HEK293 (cell line): ENCODE data around the gene HDAC2.
A peak's percentile ranks its signal among the peaks of the same experiment; 100 is the strongest.

ENCODE experiments used
- GLIS1 ChIP-seq: fragments of 450-650 bp; formaldehyde crosslinking; IDR thresholded peaks from 2 replicates; pipeline ENCODE4 v1.5.1; 2016; ENCODE audit warnings: missing biosample characterization, missing genetic modification characterization
- GLIS2 ChIP-seq: fragments of 450-650 bp; formaldehyde crosslinking; IDR thresholded peaks from 2 replicates; pipeline ENCODE4 v1.5.1; 2016; ENCODE audit warnings: missing biosample characterization, missing genetic modification characterization
- IKZF3 ChIP-seq: fragments of 450-650 bp; IDR thresholded peaks from 2 replicates; pipeline ENCODE4 v1.5.0; 2018; ENCODE audit warnings: missing biosample characterization, mild to moderate bottlenecking, missing genetic modification characterization, moderate library complexity
- KLF8 ChIP-seq: fragments of 450-650 bp; formaldehyde crosslinking; IDR thresholded peaks from 2 replicates; pipeline ENCODE4 v1.5.1; 2016; ENCODE audit warnings: missing biosample characterization, missing genetic modification characterization
- OSR2 ChIP-seq: fragments of 450-650 bp; formaldehyde crosslinking; IDR thresholded peaks from 2 replicates; pipeline ENCODE4 v1.5.1; 2016; ENCODE audit warnings: missing biosample characterization, missing genetic modification characterization
- SALL2 ChIP-seq: fragments of 450-650 bp; formaldehyde crosslinking; IDR thresholded peaks from 2 replicates; pipeline ENCODE4 v1.5.0; 2017; ENCODE audit warnings: missing biosample characterization, mild to moderate bottlenecking, missing genetic modification characterization, borderline replicate concordance
- WT1 ChIP-seq: fragments of 450-650 bp; formaldehyde crosslinking; IDR thresholded peaks from 2 replicates; pipeline ENCODE4 v1.5.1; 2016; ENCODE audit warnings: missing biosample characterization, missing genetic modification characterization
- ZBTB21 ChIP-seq: fragments of 450-650 bp; formaldehyde crosslinking; IDR thresholded peaks from 2 replicates; pipeline ENCODE4 v1.5.1; 2017; ENCODE audit warnings: missing biosample characterization, missing genetic modification characterization
- ZBTB48 ChIP-seq: fragments of 450-650 bp; formaldehyde crosslinking; IDR thresholded peaks from 2 replicates; pipeline ENCODE4 v1.5.1; 2016; ENCODE audit warnings: missing biosample characterization, missing genetic modification characterization
- ZBTB8A ChIP-seq: fragments of 450-650 bp; formaldehyde crosslinking; IDR thresholded peaks from 2 replicates; pipeline ENCODE4 v1.5.1; 2016; ENCODE audit warnings: missing biosample characterization, missing genetic modification characterization
- ZEB2 ChIP-seq: fragments of 450-650 bp; formaldehyde crosslinking; IDR thresholded peaks from 2 replicates; pipeline ENCODE4 v1.5.1; 2016; ENCODE audit warnings: missing biosample characterization, missing genetic modification characterization
- ZFP69B ChIP-seq: fragments of 450-650 bp; formaldehyde crosslinking; IDR thresholded peaks from 2 replicates; pipeline ENCODE4 v1.5.1; 2016; ENCODE audit warnings: missing biosample characterization, missing genetic modification characterization
- ZNF121 ChIP-seq: fragments of 450-650 bp; formaldehyde crosslinking; IDR thresholded peaks from 2 replicates; pipeline ENCODE4 v1.5.1; 2016; ENCODE audit warnings: missing biosample characterization, missing genetic modification characterization
- ZNF174 ChIP-seq: fragments of 450-650 bp; formaldehyde crosslinking; IDR thresholded peaks from 2 replicates; pipeline ENCODE4 v1.5.0; 2017; ENCODE audit warnings: missing biosample characterization, mild to moderate bottlenecking, missing genetic modification characterization
- ZNF184 ChIP-seq: fragments of 450-650 bp; IDR thresholded peaks from 2 replicates; pipeline ENCODE4 v1.5.1; 2018; ENCODE audit warnings: missing biosample characterization, mild to moderate bottlenecking, missing genetic modification characterization
- ZNF211 ChIP-seq: fragments of 450-650 bp; formaldehyde crosslinking; IDR thresholded peaks from 2 replicates; pipeline ENCODE4 v1.5.1; 2016; ENCODE audit warnings: low read depth, missing biosample characterization, missing genetic modification characterization
- ZNF214 ChIP-seq: fragments of 450-650 bp; formaldehyde crosslinking; IDR thresholded peaks from 2 replicates; pipeline ENCODE4 v1.5.1; 2017; ENCODE audit warnings: missing biosample characterization, mild to moderate bottlenecking, missing genetic modification characterization, borderline replicate concordance
- ZNF23 ChIP-seq: fragments of 450-650 bp; formaldehyde crosslinking; IDR thresholded peaks from 2 replicates; pipeline ENCODE4 v1.5.1; 2016; ENCODE audit warnings: missing biosample characterization, missing genetic modification characterization, borderline replicate concordance
- ZNF341 ChIP-seq: fragments of 450-650 bp; formaldehyde crosslinking; IDR thresholded peaks from 2 replicates; pipeline ENCODE4; 2016; ENCODE audit warnings: low read depth, missing biosample characterization, missing genetic modification characterization
- ZNF366 ChIP-seq: fragments of 450-650 bp; formaldehyde crosslinking; conservative IDR thresholded peaks from 2 replicates; pipeline ENCODE4 v1.5.1; 2016; ENCODE audit warnings: missing biosample characterization, missing genetic modification characterization
- ZNF391 ChIP-seq: fragments of 450-650 bp; formaldehyde crosslinking; IDR thresholded peaks from 2 replicates; pipeline ENCODE4 v1.5.1; 2016; ENCODE audit warnings: low read depth, missing biosample characterization, missing genetic modification characterization, borderline replicate concordance
- ZNF394 ChIP-seq: fragments of 450-650 bp; formaldehyde crosslinking; IDR thresholded peaks from 2 replicates; pipeline ENCODE4 v1.5.1; 2016; ENCODE audit warnings: missing biosample characterization, missing genetic modification characterization, mild to moderate bottlenecking, moderate library complexity, borderline replicate concordance
- ZNF549 ChIP-seq: fragments of 450-650 bp; IDR thresholded peaks from 2 replicates; pipeline ENCODE4 v1.5.1; 2018; ENCODE audit warnings: missing biosample characterization, missing genetic modification characterization, mild to moderate bottlenecking, inconsistent platforms, moderate library complexity
- ZNF600 ChIP-seq: fragments of 450-650 bp; formaldehyde crosslinking; IDR thresholded peaks from 2 replicates; pipeline ENCODE4 v1.5.1; 2016; ENCODE audit warnings: missing biosample characterization, missing genetic modification characterization
- ZNF610 ChIP-seq: fragments of 450-650 bp; formaldehyde crosslinking; IDR thresholded peaks from 2 replicates; pipeline ENCODE4 v1.5.1; 2016; ENCODE audit warnings: missing biosample characterization, missing genetic modification characterization, borderline replicate concordance
- ZNF629 ChIP-seq: fragments of 450-650 bp; formaldehyde crosslinking; IDR thresholded peaks from 2 replicates; pipeline ENCODE4 v1.5.1; 2017; ENCODE audit warnings: missing biosample characterization, missing genetic modification characterization
- ZNF660 ChIP-seq: fragments of 450-650 bp; IDR thresholded peaks from 2 replicates; pipeline ENCODE4 v1.5.1; 2018; ENCODE audit warnings: missing biosample characterization, mild to moderate bottlenecking, missing genetic modification characterization
- ZNF785 ChIP-seq: fragments of 450-650 bp; formaldehyde crosslinking; IDR thresholded peaks from 2 replicates; pipeline ENCODE4 v1.5.1; 2016; ENCODE audit warnings: missing biosample characterization, missing genetic modification characterization
- ZSCAN16 ChIP-seq: fragments of 450-650 bp; formaldehyde crosslinking; IDR thresholded peaks from 2 replicates; pipeline ENCODE4 v1.5.1; 2016; ENCODE audit warnings: missing biosample characterization, missing genetic modification characterization
- ZSCAN30 ChIP-seq: fragments of 450-650 bp; IDR thresholded peaks from 2 replicates; pipeline ENCODE4 v1.5.1; 2018; ENCODE audit warnings: missing biosample characterization, mild to moderate bottlenecking, missing genetic modification characterization, moderate library complexity
- TF ChIP-seq, protein P1 (sequence below): IDR thresholded peaks from 2 replicates; pipeline ENCODE4 v1.6.1; 2011; ENCODE audit warnings: mild to moderate bottlenecking, low read depth, low read length, borderline replicate concordance
- TF ChIP-seq, protein P2 (sequence below): fragments of 450-650 bp; formaldehyde crosslinking; IDR thresholded peaks from 2 replicates; pipeline ENCODE4 v1.5.1; 2016; ENCODE audit warnings: missing biosample characterization, missing genetic modification characterization, borderline replicate concordance
- TF ChIP-seq, protein P3 (sequence below): fragments of 450-650 bp; formaldehyde crosslinking; IDR thresholded peaks from 2 replicates; pipeline ENCODE4 v1.5.1; 2016; ENCODE audit warnings: missing biosample characterization, missing genetic modification characterization
- TF ChIP-seq, protein P4 (sequence below): fragments of 450-650 bp; formaldehyde crosslinking; IDR thresholded peaks from 2 replicates; pipeline ENCODE4 v1.5.1; 2016; ENCODE audit warnings: missing biosample characterization, missing genetic modification characterization

HDAC2 gene

DNA sequence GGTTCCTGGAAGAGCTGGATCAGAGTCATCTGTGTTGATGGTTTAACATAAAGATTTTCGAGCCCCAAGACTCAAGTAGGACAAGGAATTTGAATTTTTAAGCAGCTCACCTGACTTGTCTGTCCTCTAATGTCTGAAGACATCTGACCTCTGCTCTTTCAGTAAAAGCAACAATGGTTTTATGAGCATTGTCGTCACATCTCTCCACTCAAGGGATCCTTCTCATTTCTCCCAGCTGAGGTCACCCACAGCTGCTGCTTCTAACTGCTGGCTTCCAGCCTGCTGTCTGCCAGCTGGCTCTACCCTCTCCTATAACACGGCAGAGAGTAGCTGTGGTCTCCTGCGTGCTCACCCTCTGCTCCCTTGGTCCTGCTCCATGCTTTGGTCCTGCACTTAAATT, 24.7 kb upstream of the HDAC2 start (continued):
- TF ChIP-seq ZBTB21 (tag by site-specific recombination) = peak; percentile 81; the same call in 1 of the 2 replicates
- peak; percentile 44; the same call in 1 of the 2 replicates for TF ChIP-seq GLIS2 (tag by site-specific recombination)
- TF ChIP-seq ZSCAN16 = no peak
- TF ChIP-seq, protein P1, sequence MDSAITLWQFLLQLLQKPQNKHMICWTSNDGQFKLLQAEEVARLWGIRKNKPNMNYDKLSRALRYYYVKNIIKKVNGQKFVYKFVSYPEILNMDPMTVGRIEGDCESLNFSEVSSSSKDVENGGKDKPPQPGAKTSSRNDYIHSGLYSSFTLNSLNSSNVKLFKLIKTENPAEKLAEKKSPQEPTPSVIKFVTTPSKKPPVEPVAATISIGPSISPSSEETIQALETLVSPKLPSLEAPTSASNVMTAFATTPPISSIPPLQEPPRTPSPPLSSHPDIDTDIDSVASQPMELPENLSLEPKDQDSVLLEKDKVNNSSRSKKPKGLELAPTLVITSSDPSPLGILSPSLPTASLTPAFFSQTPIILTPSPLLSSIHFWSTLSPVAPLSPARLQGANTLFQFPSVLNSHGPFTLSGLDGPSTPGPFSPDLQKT = no peak
- TF ChIP-seq ZNF366 = peak; percentile 69
- 0 out of 2 replicates have a peak, but pooled peaks have one; percentile 38 for TF ChIP-seq ZNF600 (tag by site-specific recombination)
- TF ChIP-seq ZNF211 = no peak
- 0 out of 2 replicates have a peak, but pooled peaks have one; percentile 46 for TF ChIP-seq ZNF184 (tag by site-specific recombination)
- TF ChIP-seq ZNF341 (tag by site-specific recombination) = no peak
- TF ChIP-seq, protein P2, sequence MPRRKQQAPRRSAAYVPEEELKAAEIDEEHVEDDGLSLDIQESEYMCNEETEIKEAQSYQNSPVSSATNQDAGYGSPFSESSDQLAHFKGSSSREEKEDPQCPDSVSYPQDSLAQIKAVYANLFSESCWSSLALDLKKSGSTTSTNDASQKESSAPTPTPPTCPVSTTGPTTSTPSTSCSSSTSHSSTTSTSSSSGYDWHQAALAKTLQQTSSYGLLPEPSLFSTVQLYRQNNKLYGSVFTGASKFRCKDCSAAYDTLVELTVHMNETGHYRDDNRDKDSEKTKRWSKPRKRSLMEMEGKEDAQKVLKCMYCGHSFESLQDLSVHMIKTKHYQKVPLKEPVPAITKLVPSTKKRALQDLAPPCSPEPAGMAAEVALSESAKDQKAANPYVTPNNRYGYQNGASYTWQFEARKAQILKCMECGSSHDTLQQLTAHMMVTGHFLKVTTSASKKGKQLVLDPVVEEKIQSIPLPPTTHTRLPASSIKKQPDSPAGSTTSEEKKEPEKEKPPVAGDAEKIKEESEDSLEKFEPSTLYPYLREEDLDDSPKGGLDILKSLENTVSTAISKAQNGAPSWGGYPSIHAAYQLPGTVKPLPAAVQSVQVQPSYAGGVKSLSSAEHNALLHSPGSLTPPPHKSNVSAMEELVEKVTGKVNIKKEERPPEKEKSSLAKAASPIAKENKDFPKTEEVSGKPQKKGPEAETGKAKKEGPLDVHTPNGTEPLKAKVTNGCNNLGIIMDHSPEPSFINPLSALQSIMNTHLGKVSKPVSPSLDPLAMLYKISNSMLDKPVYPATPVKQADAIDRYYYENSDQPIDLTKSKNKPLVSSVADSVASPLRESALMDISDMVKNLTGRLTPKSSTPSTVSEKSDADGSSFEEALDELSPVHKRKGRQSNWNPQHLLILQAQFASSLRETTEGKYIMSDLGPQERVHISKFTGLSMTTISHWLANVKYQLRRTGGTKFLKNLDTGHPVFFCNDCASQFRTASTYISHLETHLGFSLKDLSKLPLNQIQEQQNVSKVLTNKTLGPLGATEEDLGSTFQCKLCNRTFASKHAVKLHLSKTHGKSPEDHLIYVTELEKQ = peak; percentile 77
- TF ChIP-seq ZFP69B (tag by site-specific recombination) = no peak
- TF ChIP-seq SALL2 (tag by site-specific recombination) = no peak
- no peak for TF ChIP-seq ZNF121 (tag by site-specific recombination)
- TF ChIP-seq OSR2 (tag by site-specific recombination) = peak; percentile 56; the same call in 1 of the 2 replicates
- peak; percentile 89 for TF ChIP-seq ZEB2
- TF ChIP-seq ZSCAN30 = 0 out of 2 replicates have a peak, but pooled peaks have one; percentile 13
- peak; percentile 50; the same call in 1 of the 2 replicates for TF ChIP-seq IKZF3 (tag by site-specific recombination)
- TF ChIP-seq ZNF214 (tag by site-specific recombination) = no peak
- TF ChIP-seq ZNF394 = peak; percentile 95
- no peak for TF ChIP-seq ZNF610 (tag by site-specific recombination)
- no peak for TF ChIP-seq ZBTB8A
- 0 out of 2 replicates have a peak, but pooled peaks have one; percentile 61 for TF ChIP-seq ZBTB48 (tag by site-specific recombination)
- TF ChIP-seq ZNF549 (tag by site-specific recombination) = no peak
- TF ChIP-seq, protein P3, sequence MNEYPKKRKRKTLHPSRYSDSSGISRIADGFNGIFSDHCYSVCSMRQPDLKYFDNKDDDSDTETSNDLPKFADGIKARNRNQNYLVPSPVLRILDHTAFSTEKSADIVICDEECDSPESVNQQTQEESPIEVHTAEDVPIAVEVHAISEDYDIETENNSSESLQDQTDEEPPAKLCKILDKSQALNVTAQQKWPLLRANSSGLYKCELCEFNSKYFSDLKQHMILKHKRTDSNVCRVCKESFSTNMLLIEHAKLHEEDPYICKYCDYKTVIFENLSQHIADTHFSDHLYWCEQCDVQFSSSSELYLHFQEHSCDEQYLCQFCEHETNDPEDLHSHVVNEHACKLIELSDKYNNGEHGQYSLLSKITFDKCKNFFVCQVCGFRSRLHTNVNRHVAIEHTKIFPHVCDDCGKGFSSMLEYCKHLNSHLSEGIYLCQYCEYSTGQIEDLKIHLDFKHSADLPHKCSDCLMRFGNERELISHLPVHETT (tag by site-specific recombination) = 0 out of 2 replicates have a peak, but pooled peaks have one; percentile 68
- TF ChIP-seq, protein P4, sequence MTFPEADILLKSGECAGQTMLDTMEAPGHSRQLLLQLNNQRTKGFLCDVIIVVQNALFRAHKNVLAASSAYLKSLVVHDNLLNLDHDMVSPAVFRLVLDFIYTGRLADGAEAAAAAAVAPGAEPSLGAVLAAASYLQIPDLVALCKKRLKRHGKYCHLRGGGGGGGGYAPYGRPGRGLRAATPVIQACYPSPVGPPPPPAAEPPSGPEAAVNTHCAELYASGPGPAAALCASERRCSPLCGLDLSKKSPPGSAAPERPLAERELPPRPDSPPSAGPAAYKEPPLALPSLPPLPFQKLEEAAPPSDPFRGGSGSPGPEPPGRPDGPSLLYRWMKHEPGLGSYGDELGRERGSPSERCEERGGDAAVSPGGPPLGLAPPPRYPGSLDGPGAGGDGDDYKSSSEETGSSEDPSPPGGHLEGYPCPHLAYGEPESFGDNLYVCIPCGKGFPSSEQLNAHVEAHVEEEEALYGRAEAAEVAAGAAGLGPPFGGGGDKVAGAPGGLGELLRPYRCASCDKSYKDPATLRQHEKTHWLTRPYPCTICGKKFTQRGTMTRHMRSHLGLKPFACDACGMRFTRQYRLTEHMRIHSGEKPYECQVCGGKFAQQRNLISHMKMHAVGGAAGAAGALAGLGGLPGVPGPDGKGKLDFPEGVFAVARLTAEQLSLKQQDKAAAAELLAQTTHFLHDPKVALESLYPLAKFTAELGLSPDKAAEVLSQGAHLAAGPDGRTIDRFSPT (tag by site-specific recombination) = peak; percentile 74; the same call in 1 of the 2 replicates
- TF ChIP-seq ZNF660 (tag by site-specific recombination) = 0 out of 2 replicates have a peak, but pooled peaks have one; percentile 47
- no peak for TF ChIP-seq ZNF785 (tag by site-specific recombination)
- TF ChIP-seq KLF8 (tag by site-specific recombination) = peak; percentile 28; the same call in 1 of the 2 replicates
- no peak for TF ChIP-seq ZNF23
- TF ChIP-seq ZNF629 (tag by site-specific recombination) = peak; percentile 95
- TF ChIP-seq WT1 (tag by site-specific recombination) = peak; percentile 49; the same call in 1 of the 2 replicates
- TF ChIP-seq GLIS1 (tag by site-specific recombination) = peak; percentile 58; the same call in 1 of the 2 replicates
- TF ChIP-seq ZNF174 (tag by site-specific recombination) = no peak
- TF ChIP-seq ZNF391 (tag by site-specific recombination) = no peak
